Kidney capillary endothelial cell (primary cell): ENCODE measurements around the gene CSKMT.
"Not testable (repeated sequence)": the region's sequence is repeated elsewhere in the genome, so short reads cannot be mapped to it uniquely, and the experiment has no call there.

Experiments used
- DNase-seq: peaks from one replicate; pipeline ENCODE4 v3.0.0-alpha.2; 2018; ENCODE audit warnings: low spot score

The CSKMT gene

DNA sequence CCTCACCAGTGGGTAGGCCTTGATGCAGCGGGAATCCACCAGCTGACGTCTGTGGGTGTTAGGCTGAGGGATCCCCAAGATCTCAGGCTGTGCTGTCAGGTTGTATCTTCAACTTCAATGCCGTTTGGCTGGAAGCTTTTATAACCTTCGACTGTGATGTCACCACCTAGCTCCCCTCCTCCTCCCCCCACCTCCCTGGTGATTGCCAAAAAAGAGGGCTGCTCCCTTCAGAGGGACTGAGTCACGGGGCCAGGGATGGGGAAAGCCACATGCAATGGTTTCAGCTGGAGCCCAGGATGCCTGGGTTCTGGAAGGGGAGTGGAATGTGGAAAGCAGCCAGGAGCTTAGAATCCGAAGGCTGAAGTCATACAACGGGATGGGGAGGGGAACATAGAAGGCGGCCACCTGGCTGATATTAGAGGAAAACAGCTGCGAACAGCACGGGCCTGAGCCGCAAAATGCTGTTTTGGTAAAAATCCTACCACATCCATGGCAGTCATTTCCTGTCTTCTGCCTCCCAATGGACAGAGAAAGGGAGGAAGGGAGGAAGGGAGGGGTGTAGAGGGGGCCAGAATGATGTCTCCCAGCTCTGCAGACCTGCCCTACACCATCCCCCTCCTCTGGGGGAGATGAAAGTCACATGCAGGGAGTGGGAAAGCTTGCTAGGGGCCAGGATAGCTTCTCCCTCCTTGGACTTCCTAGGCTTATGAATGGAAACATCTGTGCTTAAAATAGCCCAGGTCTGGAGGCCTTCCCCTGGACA, 24.5 kb downstream of the CSKMT start, which contains the start of gene LRRN4CL:
Gene LRRN4CL, minus strand, starts transcription at position 110 of the 763 bp plus-strand sequence. CDS start 1,022 bp downstream, outside the sequence.
- DNase-seq, result no peak

DNA sequence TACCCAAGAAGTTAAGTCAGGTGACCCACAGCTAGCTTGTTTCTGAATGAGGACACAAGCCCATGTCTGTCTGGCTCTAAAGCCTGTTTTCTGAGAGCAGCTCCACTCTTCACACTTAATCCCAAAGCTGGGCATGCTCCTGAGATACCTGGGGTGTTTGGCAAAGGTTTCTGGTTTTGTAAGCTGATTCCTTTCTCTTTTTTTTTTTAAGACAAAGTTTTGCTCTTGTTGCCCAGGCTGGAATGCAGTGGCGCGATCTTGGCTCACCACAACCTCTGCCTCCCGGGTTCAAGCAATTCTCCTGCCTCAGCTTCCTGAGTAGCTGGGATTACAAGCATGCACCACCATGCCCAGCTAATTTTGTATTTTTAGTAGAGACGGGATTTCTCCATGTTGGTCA, 28.5 kb downstream of the CSKMT start:
- DNase-seq, result not testable (repeated sequence)

DNA sequence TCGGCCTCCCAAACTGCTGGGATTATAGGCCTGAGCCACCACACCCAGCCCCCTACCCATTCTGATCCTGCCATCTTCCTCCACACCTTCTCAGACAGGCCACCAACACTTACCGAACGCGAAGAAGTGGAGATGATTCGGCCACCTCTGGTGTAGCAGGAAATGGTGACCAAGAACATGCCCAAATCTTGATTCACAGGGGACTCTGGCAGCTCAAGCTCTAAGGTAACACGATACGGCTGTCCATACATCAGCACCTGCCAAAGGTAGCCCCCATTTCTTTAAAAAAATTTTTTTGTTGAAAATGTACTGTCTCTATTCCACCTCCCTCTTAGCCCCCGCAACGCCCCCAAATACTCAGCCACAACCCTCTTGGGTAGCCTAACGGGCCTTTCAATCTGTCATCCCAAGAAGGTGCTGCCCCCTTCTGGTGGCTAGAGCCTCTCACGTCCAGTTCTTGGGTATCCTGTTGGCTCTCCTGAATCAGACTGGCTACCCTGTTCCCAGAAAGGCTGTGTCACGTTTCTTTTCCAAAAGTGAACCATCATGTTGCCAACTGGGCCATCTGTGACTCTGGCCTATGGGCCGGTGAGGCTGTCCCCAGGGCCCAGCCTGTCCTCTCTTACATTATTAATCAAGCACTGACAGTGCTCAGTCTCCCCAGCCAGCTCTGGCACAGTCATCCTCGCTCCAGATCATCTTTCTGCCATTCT, 29.5 kb downstream of the CSKMT start:
- peak; percentile 67 for DNase-seq

DNA sequence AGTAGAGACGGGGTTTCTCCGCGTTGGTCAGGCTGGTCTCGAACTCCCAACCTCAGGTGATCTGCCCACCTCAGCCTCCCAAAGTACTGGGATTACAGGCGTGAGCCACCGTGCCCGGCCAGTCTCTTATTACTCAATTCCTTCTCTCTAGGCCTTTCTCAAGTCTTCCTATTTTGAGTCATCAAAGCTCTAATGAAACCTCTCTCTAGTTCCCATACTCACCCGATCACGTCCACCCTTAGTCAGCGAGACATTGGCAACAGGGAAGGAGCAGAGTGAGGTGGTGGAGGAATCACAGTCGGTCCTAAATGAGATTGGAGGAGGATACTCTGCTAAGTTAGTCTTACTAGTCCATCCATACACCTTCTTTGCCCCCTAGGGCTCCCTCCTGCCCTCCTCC, 37.1 kb downstream of the CSKMT start:
- DNase-seq, result no peak

DNA sequence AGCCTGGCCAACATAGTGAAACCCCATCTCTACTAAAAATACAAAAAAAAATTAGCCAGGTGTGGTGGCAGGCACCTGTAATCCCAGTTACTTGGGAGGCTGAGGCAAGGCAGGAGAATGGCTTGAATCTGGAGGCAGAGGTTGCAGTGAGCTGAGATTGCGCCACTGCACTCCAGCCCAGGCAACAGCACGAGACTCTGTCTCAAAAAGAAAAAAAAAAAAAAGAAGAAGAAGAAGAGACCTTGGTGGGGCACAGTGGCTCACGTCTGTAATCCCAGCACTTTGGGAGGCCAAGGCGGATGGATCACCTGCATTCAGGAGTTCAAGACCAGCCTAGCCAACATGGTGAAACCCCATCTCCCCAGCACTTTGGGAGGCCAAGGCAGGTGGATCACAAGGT, 38.8 kb downstream of the CSKMT start:
- not testable (repeated sequence) for DNase-seq

DNA sequence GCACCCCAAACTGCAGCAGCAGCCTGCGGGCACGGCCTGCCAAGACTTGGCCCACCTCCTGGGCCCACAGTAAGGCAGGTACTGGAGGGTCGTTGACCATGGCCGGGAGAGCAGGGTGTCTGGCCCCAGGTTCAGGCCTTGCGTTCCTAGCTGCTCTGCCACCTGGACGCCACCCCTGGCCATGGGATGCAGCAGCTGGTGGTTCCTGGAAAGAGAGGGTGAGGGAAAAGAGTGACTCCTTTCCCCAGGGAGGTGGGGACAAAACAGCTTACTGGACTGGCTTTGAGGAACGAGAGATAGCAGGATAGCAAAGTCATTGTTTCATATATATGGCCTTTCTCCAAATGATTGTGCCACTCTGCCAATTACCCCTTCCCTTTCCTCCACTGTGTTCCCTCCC, 40.3 kb downstream of the CSKMT start:
- DNase-seq, result no peak

DNA sequence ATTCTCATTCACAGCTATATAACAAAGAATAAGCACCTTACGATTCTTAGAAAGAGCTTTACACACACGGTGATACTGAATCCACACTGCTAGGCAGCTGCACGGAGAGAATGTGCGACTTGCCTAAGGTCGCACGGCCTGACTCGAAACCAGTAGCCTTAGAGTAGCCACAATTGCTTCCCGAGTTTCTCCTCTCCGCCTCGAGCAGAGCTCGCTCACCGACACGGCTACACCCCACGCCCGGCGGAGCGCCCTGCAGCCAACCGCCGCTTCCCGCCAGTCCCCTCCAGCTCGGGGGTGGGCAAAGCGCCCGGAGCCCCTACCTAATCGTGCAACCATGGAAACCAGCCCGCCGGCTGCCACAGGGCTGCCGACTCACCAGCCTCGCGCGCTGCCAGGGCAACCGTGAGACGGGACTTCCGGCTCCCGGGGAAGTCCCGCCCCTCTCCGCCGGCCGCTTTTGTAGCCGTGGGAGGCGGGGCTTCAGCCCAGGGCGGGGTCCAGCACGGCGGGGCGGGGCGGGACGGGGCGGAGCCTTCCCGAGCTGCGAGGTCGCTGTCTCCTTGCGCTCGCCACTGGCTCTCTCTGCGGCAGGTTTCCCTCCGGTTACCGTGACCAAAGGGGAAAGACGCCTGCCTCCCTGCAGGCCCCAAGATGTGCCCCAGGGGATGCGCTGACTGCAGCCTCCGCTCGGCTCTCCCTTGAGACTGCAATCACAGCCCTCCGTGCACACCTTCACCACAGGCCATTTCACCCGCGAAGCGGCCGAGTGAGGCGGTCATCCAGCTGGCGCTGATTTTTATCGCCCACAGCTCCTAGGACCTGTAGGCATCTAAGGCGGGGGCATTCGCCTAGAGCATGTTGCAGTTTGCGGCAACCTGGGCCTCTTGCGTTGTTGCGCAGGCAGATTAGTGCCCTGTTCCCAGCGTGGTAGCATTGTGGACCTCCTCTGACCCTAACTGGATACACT, 41.1 kb downstream of the CSKMT start:
- DNase-seq, result peak; percentile 91

DNA sequence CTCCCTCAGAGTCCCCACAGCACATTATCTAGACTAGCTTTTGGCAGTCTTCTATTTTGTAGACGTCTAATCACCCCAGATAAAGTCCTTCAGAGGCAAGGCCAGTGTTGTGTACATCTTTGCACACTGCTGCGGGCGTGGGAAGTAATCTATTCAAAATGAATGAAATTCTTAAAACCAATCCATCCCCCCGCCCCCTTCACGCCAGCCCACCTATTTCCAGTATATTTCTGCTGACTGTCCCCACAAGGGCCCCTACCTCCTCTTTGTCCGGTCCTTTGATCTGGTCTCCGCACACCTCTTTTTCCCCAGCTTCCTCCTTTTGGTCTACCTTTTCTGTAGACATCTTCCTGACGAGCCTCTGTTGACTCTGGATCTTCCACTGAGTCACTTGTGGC, 41.7 kb downstream of the CSKMT start:
- DNase-seq, result no peak

DNA sequence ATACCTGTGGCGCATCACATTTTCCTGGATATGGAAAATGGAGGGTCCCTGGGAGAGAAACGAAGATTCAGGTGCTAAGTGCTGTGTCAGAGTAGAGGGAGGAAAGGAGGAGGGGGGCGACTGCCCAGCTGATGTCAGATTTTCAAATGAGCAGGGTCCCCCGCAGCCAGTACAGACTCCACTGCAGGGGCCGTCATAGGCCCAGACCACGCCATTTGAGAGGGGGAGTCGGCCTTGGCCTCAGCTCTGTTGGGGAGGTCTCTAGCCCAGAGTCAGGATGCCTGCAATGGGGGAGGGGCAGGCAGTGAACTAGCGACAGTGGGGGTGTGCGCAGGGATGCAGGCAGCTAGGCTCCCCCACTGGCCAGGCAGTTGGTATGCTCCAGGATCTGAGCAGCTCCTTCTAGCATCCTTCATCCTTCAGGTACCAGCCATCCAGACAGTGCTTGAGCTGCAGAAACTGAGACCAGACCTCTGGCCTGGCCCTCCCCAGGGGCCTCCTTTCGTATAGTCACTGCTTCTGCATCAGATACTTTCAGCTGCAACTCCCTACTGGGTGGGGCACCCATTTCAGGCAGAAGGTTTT, 42.3 kb downstream of the CSKMT start, which contains the start of the genes BSCL2 and GNG3:
Gene BSCL2, minus strand, starts transcription at position 148 of the 585 bp plus-strand sequence. CDS start 229 bp downstream, outside the sequence.
Gene GNG3, plus strand, starts transcription at position 400 of the 585 bp plus-strand sequence. CDS start 620 bp downstream, outside the sequence.
- no peak for DNase-seq

DNA sequence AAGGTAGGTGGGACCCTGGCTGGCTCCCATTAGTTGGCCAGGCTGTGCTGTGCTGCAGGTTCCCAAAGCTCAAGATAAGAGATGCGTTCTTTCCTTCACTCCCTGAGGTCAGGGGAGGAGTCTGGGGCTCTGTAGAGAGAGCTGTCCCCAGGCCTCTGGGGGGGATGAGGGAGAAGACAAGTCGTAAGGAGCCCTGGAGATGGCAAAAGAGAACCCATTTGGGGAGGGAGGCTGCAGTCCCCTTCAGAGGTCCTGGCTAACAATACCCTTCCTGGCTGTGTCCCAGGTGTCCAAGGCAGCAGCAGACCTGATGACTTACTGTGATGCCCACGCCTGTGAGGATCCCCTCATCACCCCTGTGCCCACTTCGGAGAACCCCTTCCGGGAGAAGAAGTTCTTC, 43.3 kb downstream of the CSKMT start:
- DNase-seq, result no peak

DNA sequence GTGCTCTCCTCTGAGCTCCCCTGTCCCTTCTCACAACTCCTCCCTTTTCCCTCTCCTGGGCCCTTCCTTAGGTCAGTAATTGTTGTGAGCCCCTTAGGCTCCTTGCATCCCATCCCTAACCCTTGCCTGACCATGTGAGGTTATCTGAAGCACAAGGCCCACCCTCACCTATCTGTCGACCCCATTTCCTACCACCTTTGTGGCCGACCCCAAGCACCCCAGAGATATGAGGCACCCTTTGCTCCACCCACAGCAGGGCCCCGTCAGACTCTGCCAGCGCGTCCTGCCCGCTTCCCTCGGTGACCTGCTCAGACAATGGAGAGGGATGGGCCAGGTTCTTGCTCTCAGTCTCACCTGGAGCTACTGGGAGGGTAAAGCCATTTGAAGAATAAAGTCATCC, 43.7 kb downstream of the CSKMT start:
- no peak for DNase-seq

DNA sequence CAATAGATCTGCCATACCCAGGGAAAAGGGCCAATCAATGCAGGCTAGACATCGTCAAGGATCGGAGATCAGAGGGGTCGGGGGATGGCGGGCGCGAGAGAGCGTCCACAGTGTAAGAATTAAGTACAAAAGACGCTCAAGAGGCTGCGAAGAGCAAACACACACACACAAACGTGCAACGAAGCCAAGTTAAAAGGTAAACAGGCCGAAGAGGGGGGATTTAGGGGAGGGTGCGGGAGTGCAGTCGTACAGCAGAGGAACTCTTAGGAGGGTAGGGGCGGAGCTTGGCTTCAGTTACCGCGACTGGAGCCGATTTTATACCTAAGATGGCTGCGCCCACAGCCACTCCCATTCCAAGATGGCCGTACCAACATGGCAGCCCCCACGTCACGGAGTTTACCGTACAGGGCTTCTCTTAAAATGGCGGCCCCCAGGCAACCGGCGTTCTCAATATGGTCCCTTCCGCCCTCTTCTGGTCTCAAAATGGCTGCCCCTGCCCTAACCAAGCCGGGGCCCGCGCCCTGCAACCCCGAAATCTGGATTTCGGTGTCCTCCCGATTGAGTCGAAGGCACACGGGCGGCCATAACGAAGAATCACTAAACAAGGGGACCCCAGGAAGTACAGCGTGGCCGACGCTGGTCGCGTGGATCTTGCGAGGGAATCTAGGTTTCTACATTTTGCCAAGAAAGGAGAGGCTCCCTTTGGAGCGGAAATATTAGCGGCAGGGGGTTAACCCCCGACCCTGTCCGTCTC, 44.3 kb downstream of the CSKMT start:
- DNase-seq, result peak; percentile 96

DNA sequence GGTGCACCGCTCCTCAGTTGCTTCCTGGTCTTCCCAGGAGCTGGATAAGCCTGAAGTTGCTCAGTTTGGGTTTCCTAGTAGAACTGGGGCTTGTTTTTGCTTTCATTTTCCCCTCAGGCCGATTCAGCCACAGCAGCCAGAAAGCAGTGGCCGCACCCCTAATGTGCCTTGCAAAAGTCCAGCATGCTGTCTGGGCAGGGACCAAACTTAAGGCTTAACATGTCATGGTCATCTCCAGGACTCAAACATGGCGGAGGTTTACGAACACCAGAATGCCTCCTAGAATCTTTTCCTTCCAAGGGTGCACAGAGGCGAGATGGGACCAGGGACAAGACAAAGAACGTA, 44.9 kb downstream of the CSKMT start:
- no peak for DNase-seq

DNA sequence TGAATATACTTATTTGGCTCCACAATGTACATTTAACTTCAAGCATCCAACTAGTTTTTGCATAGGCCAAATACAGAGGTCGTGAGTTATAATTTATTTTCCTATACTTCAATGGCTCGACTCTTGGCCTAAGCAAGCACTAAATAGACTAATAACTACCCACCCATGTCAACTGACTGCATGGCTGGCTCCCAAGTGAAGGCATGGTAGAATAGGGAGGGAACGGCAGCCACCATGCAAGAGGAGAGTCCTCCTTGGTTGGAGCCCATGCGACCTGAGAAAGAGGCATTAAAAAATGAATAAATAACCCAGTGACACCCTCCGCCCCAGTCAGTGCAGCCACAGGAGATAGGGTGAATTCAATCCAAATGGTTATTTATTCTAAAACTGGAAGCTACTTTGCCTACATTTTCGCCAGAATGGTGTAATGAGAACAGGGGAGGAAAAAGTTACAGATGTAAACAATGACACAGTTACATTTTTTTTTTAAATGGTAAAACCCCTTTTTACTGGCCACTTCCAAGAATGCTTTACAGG, 47.2 kb downstream of the CSKMT start:
- DNase-seq, result no peak

DNA sequence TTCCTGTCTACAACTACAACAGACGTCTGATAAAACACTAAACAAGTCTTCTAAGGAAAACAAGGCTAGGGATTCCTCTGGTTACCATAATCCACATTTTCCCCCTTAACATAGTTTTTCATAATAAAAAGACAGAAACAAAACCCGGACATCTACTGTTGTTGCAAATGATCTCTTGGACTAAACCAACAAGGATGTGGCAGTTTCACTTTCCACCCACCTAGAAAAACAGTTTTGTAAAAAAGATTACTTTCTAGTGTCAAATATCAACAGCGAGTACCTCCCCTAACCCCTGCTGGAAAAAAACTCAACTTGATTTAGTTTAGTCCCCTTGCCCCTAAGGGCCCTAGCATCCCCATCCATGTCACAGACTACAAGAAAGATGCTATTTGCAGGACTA, 47.7 kb downstream of the CSKMT start:
- DNase-seq, result no peak

DNA sequence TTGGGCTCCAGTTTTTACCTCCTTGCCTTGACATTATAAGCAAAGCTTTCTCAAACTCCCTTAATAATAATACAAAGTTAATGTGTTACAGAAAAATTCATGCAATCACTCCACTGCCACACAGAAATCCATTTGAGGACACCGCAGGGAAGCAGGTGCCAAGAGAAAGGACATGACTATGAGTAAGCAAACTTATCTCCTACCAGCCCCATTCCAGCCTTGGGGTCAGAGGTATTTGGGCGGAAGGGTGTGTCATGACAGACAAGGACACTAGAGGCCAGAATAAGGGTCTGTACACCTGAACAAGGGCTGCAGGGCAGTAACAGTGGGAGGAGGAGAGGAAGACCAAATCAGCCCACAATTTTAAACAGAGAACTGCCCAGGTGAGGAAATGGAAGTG, 48.2 kb downstream of the CSKMT start:
- no peak for DNase-seq

DNA sequence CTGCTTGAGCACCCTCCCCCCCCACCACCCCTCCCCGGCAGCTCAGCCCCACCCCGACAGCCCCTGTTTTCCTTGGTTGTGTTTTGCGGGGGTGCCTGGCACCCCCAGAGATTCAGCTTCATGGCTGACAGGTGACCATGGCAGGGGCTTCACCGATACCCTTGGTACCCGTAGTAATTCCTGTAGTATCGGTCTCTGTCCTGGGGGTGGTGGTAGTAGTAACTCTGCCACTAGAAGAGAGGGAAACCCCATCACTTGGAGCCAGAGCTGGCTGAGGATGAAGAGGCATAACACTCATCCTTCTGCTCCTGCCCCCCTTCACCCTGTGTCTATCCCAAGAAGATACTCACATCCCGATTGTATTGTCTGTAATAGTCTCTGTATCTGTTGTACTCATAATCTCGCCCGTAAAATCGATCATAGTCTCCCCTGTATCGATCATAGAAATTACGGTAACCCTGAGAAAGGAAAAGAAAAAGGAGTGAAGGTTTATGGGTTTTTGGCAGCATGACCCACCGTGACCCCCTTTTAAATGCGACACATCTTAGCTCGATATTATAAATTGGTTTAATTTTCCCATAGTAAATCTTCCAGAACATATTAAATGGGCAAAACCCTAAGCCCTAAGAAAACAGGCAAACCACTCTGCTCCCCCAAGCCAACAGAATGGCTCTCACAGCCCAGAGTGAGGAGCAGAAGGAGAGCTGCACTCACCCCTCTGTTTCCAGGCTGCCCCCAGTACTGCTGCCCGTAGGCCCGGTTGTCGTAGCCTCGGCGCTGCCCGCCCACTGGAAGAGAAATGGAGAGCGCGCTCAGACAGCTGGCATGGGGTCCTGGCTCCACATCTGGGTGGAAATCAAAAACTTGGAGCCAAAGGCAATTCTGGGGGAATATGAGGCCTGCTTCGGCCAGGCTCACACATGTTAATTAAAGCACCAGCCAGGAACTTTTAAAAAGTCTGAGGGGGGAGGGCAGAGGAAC, 50.3 kb downstream of the CSKMT start:
- no peak for DNase-seq

DNA sequence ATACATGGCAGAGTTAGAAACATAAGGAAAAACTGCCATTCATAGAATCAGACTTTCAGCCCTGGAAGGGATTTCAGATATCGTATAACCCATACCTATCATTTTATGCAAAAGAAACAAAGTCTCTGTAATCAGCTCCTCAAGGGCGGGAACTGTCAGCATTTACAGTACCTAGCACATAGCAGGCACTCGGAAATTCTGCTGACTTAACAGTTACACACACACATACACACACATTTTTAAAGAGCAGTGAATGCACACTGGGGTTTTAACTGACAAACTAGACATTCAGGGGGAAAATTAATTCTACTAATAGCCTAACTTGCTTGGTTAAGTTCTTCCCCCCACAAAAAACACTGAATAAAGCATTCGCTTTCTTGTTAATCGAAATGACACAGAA, 51.1 kb downstream of the CSKMT start:
- no peak for DNase-seq

DNA sequence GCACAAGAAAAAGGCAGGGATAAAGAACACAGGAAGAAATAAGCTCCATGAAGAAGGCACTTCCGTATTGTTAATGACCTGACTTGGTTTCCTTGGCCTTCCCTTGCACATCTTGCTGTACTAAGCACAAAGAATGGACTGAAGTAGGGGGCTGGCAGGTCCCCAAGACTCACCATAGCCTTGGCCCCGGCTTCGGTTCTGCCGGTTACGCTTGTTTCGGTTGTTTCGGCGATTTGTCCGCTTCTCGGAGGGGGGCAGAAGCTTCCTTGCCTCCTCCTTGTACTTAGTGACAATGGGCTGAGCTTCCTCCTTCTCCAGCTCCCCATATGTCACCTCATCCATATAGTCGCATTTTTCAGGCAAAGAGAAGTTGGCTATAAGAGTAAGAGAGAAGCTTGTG, 51.7 kb downstream of the CSKMT start:
- DNase-seq, result no peak
